DND-41 (cell line): ENCODE measurements around the gene SPOCK2.

Source experiments
- ATAC-seq: fragments of 200-7000 bp; cut with Tn5 transposase; 3 replicates; pipeline ENCODE4 v1.9.1; 2021; ENCODE audit warnings: low read depth; ENCODE audit not compliant: insufficient read depth
- DNase-seq: peaks from one replicate; pipeline ENCODE4 v3.0.0-alpha.2; 2020
- H2AFZ ChIP-seq: 2 replicates; pipeline ENCODE4 v1.6.0; 2012; ENCODE audit warnings: low read depth, low read length
- H3K27ac ChIP-seq: 2 replicates; pipeline ENCODE4 v1.5.1; 2012; ENCODE audit warnings: low read length, inconsistent platforms
- H3K27me3 ChIP-seq: fragments of 200-600 bp; sonication (generic); 2 replicates; pipeline ENCODE4 v1.6.0; 2012; ENCODE audit warnings: low read length, mild to moderate bottlenecking, inconsistent platforms; ENCODE audit not compliant: insufficient read depth, poor library complexity
- H3K36me3 ChIP-seq: 2 replicates; pipeline ENCODE4 v1.5.1; 2012; ENCODE audit warnings: low read length, inconsistent platforms; ENCODE audit not compliant: insufficient read depth
- H3K4me1 ChIP-seq: 2 replicates; pipeline ENCODE4 v1.5.1; 2012; ENCODE audit warnings: mild to moderate bottlenecking, low read length; ENCODE audit not compliant: insufficient read depth
- H3K4me2 ChIP-seq: 2 replicates; pipeline ENCODE4 v1.6.0; 2012; ENCODE audit warnings: mild to moderate bottlenecking, moderate library complexity, low read length, inconsistent platforms; ENCODE audit not compliant: insufficient read depth
- H3K4me3 ChIP-seq, 2 experiments: fragments of 200-600 bp in 1 of 2; shearing (Covaris generic) in 1 of 2; 2 replicates each; pipeline ENCODE4 v1.5.1; 2012 to 2016; ENCODE audit warnings: inconsistent platforms in 2 of 2, low read length in 2 of 2, mild to moderate bottlenecking in 2 of 2, low read depth in 1 of 2, moderate library complexity in 1 of 2
- H3K79me2 ChIP-seq: 2 replicates; pipeline ENCODE4 v1.6.0; 2012; ENCODE audit warnings: low read length, inconsistent platforms; ENCODE audit not compliant: insufficient read depth
- H3K9ac ChIP-seq: 2 replicates; pipeline ENCODE4 v1.6.0; 2012; ENCODE audit warnings: low read depth, mild to moderate bottlenecking, inconsistent platforms, low read length, moderate library complexity
- H3K9me3 ChIP-seq: 2 replicates; pipeline ENCODE4 v1.5.1; 2012; ENCODE audit warnings: low read length, moderate library complexity, mild to moderate bottlenecking, inconsistent platforms; ENCODE audit not compliant: insufficient read depth, severe bottlenecking
- H4K20me1 ChIP-seq: 2 replicates; pipeline ENCODE4 v1.6.0; 2012; ENCODE audit warnings: low read length; ENCODE audit not compliant: insufficient read depth
- EZH2 ChIP-seq: IDR thresholded peaks from 3 replicates; pipeline ENCODE4 v1.6.1; 2012; ENCODE audit warnings: borderline replicate concordance, low read depth, mild to moderate bottlenecking, moderate library complexity, low read length, inconsistent platforms; ENCODE audit not compliant: severe bottlenecking
- TF ChIP-seq, protein P1 (sequence below): IDR thresholded peaks from 2 replicates; pipeline ENCODE4 v1.5.1; 2012; ENCODE audit warnings: borderline replicate concordance, low read length, moderate library complexity, mild to moderate bottlenecking; ENCODE audit not compliant: poor library complexity, severe bottlenecking; ENCODE audit errors: extremely low read depth

SPOCK2 gene

DNA sequence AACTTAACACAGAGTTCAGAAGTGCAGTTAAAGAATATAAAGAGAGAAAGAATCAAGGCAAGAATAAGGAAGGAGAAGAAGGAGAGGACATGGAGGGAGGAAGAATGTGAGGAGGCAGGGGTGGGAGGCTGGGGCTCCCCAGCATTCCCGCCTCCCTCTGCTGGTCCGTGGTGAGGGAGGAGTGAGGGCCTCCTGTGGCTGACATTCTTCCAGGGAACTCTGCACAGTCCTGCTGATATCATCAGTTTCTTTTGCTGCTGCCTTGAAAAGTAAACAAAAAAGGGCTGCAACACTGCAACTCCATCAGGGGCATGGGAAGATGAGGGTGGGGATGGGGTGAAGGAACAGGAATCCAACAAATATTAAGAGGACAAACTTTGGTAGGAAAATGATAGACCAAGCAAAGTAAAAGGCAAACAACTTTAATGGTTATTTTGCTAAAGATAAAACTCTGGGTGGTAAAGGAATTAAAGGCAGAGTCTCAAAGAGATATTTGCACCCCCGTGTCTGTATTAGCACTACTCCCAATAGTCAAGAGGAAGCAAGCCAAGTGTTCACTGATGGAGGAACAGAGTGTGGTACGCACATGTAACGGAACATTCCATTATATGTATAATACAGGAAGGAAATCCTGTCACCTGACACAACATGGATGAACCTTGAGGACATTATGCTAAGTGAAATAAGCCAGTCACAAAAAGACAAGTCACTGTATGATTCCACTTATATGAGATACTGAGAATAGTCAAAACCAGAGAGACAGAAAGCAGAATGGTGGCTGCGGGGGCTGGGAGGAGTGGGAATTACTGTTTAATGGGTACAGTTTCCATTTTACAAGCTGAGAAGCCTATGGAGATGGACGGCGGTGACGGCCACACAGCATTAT lies 8.0 kb upstream of the SPOCK2 start:
- Histone ChIP-seq H3K79me2 (no peaks in the 10 kb centered on the region), H3K9ac (no peak overlapping the region), H3K9me3 (no peaks in the 10 kb centered on the region), H3K27ac (no peak overlapping the region), H3K4me3 (no peak overlapping the region), H3K4me2 (no peak overlapping the region), H3K36me3 (peaks cover 27% of the 10 kb centered on the region), H3K4me1 (no peaks in the 10 kb centered on the region), H3K27me3 (no peaks in the 10 kb centered on the region), H2AFZ (no peak overlapping the region), H4K20me1 (no peaks in the 10 kb centered on the region)
- ATAC-seq (no peak), DNase-seq (no peak)
- no peak for TF ChIP-seq EZH2
- TF ChIP-seq, protein P1, sequence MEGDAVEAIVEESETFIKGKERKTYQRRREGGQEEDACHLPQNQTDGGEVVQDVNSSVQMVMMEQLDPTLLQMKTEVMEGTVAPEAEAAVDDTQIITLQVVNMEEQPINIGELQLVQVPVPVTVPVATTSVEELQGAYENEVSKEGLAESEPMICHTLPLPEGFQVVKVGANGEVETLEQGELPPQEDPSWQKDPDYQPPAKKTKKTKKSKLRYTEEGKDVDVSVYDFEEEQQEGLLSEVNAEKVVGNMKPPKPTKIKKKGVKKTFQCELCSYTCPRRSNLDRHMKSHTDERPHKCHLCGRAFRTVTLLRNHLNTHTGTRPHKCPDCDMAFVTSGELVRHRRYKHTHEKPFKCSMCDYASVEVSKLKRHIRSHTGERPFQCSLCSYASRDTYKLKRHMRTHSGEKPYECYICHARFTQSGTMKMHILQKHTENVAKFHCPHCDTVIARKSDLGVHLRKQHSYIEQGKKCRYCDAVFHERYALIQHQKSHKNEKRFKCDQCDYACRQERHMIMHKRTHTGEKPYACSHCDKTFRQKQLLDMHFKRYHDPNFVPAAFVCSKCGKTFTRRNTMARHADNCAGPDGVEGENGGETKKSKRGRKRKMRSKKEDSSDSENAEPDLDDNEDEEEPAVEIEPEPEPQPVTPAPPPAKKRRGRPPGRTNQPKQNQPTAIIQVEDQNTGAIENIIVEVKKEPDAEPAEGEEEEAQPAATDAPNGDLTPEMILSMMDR, result no peak

DNA sequence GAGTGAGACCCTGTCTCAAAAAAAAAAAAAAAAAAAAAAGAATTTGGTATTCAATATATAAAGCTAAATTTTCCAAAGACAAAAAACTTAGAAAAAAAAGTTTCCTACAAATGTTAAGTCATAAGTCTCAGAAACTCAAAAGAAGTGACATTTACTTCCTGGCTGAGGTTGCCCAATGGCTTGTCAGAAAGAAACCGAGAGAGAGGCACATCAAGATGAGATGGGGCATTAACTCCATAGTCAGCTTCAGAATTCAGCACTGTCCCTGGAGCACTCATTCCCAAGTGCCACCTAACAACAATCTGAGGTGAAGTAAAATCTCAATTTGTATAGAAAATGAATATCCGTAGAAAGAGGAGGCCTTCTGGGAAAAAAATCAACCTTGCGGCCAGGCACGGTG lies 6.8 kb upstream of the SPOCK2 start:
- H3K4me3 ChIP-seq, result no peak overlapping the region
- no peaks in the 10 kb centered on the region for H3K9me3 ChIP-seq
- H3K4me2 ChIP-seq, result no peak overlapping the region
- H3K9ac ChIP-seq, result no peak overlapping the region
- peaks cover 19% of the 10 kb centered on the region for H3K36me3 ChIP-seq
- ATAC-seq (no peak), DNase-seq (no peak)
- H4K20me1 ChIP-seq, result no peaks in the 10 kb centered on the region
- peaks cover 2% of the 10 kb centered on the region for H3K27me3 ChIP-seq
- no peak overlapping the region for H3K27ac ChIP-seq
- TF ChIP-seq, protein P1, result no peak
- no peak for TF ChIP-seq EZH2
- H3K79me2 ChIP-seq, result no peaks in the 10 kb centered on the region
- no peak overlapping the region for H2AFZ ChIP-seq
- no peaks in the 10 kb centered on the region for H3K4me1 ChIP-seq

GRCh38 chr10:72094574-72094973 lies 6.2 kb upstream of the SPOCK2 start:
- no peaks in the 10 kb centered on the region for H3K4me1 ChIP-seq
- H3K4me2 ChIP-seq, result no peak overlapping the region
- H3K4me3 ChIP-seq, result no peak overlapping the region
- peaks cover 19% of the 10 kb centered on the region for H3K36me3 ChIP-seq
- no peak overlapping the region for H3K27ac ChIP-seq
- H3K27me3 ChIP-seq, result peaks cover 6% of the 10 kb centered on the region
- H2AFZ ChIP-seq, result no peak overlapping the region
- H4K20me1 ChIP-seq, result no peaks in the 10 kb centered on the region
- DNase-seq (no peak), ATAC-seq (no peak)
- TF ChIP-seq, protein P1, result no peak
- no peak for TF ChIP-seq EZH2
- no peaks in the 10 kb centered on the region for H3K79me2 ChIP-seq
- H3K9ac ChIP-seq, result no peak overlapping the region
- H3K9me3 ChIP-seq, result no peaks in the 10 kb centered on the region
